ENCODE data around the gene UGT1A10.
"Not testable (repeated sequence)": the region's sequence is repeated elsewhere in the genome, so short reads cannot be mapped to it uniquely, and the experiment has no call there.

The UGT1A10 gene

DNA sequence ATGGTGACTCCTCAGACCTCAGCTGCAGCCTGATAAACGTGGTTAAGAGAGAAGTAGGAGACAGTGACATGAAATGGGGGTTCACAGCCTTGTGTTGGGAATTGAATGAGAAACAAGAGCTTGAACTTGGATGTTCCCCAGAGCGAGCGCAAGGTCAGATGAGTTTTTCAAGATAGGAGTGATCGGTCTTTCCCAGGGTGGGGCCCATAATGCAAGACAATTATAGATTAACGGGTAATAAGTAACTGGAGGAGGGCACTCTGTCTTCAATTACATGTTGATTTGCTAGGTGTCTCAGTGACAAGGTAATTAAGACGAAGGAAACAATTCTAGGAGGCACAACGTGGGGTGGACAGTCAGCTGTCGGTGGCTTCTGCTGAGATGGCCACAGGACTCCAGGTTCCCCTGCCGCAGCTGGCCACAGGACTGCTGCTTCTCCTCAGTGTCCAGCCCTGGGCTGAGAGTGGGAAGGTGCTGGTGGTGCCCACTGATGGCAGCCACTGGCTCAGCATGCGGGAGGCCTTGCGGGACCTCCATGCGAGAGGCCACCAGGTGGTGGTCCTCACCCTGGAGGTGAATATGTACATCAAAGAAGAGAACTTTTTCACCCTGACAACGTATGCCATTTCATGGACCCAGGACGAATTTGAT, 76.5 kb downstream of the UGT1A10 start, which contains the start of gene UGT1A5:
Gene UGT1A5, plus strand, starts transcription at position 297 of the 651 bp plus-strand sequence. Its CDS starts 85 bp downstream, at position 382.
- H2AFZ ChIP-seq = no peak within 1 kb of the TSS
- H3K27me3 ChIP-seq (ENCODE audit: control insufficient read depth, insufficient read depth, low read length) = no peaks in the 10 kb centered on the region
- TF ChIP-seq, protein P1, sequence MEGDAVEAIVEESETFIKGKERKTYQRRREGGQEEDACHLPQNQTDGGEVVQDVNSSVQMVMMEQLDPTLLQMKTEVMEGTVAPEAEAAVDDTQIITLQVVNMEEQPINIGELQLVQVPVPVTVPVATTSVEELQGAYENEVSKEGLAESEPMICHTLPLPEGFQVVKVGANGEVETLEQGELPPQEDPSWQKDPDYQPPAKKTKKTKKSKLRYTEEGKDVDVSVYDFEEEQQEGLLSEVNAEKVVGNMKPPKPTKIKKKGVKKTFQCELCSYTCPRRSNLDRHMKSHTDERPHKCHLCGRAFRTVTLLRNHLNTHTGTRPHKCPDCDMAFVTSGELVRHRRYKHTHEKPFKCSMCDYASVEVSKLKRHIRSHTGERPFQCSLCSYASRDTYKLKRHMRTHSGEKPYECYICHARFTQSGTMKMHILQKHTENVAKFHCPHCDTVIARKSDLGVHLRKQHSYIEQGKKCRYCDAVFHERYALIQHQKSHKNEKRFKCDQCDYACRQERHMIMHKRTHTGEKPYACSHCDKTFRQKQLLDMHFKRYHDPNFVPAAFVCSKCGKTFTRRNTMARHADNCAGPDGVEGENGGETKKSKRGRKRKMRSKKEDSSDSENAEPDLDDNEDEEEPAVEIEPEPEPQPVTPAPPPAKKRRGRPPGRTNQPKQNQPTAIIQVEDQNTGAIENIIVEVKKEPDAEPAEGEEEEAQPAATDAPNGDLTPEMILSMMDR (IDR thresholded peaks at IDR 0.05) = no peak
- no peaks in the 10 kb centered on the region for H3K9me3 ChIP-seq (ENCODE audit: control insufficient read depth, low read length)
- H3K4me3 ChIP-seq (ENCODE audit: low read depth, low read length) = no peak within 1 kb of the TSS
- H3K4me2 ChIP-seq (ENCODE audit: low read length) = no peak within 1 kb of the TSS
- no peak within 1 kb of the TSS for H3K27ac ChIP-seq
- no peaks in the 10 kb centered on the region for H3K36me3 ChIP-seq (ENCODE audit: control insufficient read depth, insufficient read depth, low read length)
- H3K79me2 ChIP-seq = no peaks in the 10 kb centered on the region
- H3K9ac ChIP-seq = no peak within 1 kb of the TSS
- no peaks in the 10 kb centered on the region for H3K4me1 ChIP-seq

DNA sequence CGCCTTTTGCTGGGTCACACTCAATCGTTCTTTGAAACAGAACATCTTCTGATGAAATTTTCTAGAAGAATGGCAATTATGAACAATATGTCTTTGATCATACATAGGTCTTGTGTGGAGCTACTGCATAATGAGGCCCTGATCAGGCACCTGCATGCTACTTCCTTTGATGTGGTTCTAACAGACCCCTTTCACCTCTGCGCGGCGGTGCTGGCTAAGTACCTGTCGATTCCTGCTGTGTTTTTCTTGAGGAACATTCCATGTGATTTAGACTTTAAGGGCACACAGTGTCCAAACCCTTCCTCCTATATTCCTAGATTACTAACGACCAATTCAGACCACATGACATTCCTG, 77.0 kb downstream of the UGT1A10 start:
- Histone ChIP-seq H3K4me2 (ENCODE audit: low read length) (no peak overlapping the region), H3K9me3 (ENCODE audit: control insufficient read depth, low read length) (no peaks in the 10 kb centered on the region), H3K36me3 (ENCODE audit: control insufficient read depth, insufficient read depth, low read length) (no peaks in the 10 kb centered on the region), H3K4me1 (no peaks in the 10 kb centered on the region), H3K27ac (no peak overlapping the region), H3K79me2 (no peaks in the 10 kb centered on the region), H2AFZ (no peak overlapping the region), H3K27me3 (ENCODE audit: control insufficient read depth, insufficient read depth, low read length) (no peaks in the 10 kb centered on the region), H3K4me3 (ENCODE audit: low read depth, low read length) (no peak overlapping the region), H3K9ac (no peak overlapping the region)
- TF ChIP-seq, protein P1 (IDR thresholded peaks at IDR 0.05) = no peak

GRCh38 chr2:233714121-233714520, 77.9 kb downstream of the UGT1A10 start:
- Histone ChIP-seq H3K4me1 (no peaks in the 10 kb centered on the region), H3K9ac (no peak overlapping the region), H2AFZ (no peak overlapping the region), H3K4me2 (ENCODE audit: low read length) (no peak overlapping the region), H3K9me3 (ENCODE audit: control insufficient read depth, low read length) (no peaks in the 10 kb centered on the region), H3K36me3 (ENCODE audit: control insufficient read depth, insufficient read depth, low read length) (no peaks in the 10 kb centered on the region), H3K79me2 (no peaks in the 10 kb centered on the region), H3K27ac (no peak overlapping the region), H3K4me3 (ENCODE audit: low read depth, low read length) (no peak overlapping the region), H3K27me3 (ENCODE audit: control insufficient read depth, insufficient read depth, low read length) (no peaks in the 10 kb centered on the region)
- TF ChIP-seq, protein P1 (IDR thresholded peaks at IDR 0.05) = no peak

- TF ChIP-seq, protein P1 (IDR thresholded peaks at IDR 0.05) = no peak
- H3K4me3 ChIP-seq (ENCODE audit: low read depth, low read length) = no peak within 1 kb of the TSS
- no peak within 1 kb of the TSS for H3K9ac ChIP-seq
- H3K27me3 ChIP-seq (ENCODE audit: control insufficient read depth, insufficient read depth, low read length) = no peaks in the 10 kb centered on the region
- no peak within 1 kb of the TSS for H3K27ac ChIP-seq
- H2AFZ ChIP-seq = no peak within 1 kb of the TSS
- H3K4me1 ChIP-seq = no peaks in the 10 kb centered on the region
- no peaks in the 10 kb centered on the region for H3K36me3 ChIP-seq (ENCODE audit: control insufficient read depth, insufficient read depth, low read length)
- no peaks in the 10 kb centered on the region for H3K79me2 ChIP-seq
- H3K9me3 ChIP-seq (ENCODE audit: control insufficient read depth, low read length) = no peaks in the 10 kb centered on the region
- no peak within 1 kb of the TSS for H3K4me2 ChIP-seq (ENCODE audit: low read length)
These were observed 82.3 kb downstream of the UGT1A10 start, which contains the start of gene UGT1A4 for GRCh38 chr2:233718552-233718951. Gene UGT1A4, plus strand, starts transcription at chr2:233718736. Its CDS starts 85 bp downstream, at chr2:233718821.

DNA sequence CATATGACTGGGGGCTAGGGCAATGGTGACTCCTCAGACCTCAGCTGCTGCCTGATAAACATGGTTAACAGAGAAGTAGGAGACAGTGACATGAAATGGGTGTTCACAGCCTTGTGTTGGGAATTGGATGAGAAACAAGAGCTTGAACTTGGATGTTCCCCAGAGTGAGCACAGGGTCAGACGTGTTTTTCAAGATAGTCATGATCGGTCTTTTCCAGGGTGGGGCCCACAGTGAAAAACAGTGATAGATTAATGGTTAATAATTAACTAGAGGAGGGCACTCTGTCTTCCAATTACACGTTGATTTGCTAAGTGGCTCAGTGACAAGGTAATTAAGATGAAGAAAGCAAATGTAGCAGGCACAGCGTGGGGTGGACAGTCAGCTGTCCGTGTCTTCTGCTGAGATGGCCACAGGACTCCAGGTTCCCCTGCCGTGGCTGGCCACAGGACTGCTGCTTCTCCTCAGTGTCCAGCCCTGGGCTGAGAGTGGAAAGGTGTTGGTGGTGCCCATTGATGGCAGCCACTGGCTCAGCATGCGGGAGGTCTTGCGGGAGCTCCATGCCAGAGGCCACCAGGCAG, 92.6 kb downstream of the UGT1A10 start, which contains the start of gene UGT1A3:
Gene UGT1A3, plus strand, starts transcription at position 320 of the 579 bp plus-strand sequence. Its CDS starts 85 bp downstream, at position 405.
- Histone ChIP-seq H3K4me1 (no peaks in the 10 kb centered on the region), H3K27me3 (ENCODE audit: control insufficient read depth, insufficient read depth, low read length) (no peaks in the 10 kb centered on the region), H3K79me2 (no peaks in the 10 kb centered on the region), H3K4me3 (ENCODE audit: low read depth, low read length) (no peak within 1 kb of the TSS), H3K9ac (no peak within 1 kb of the TSS), H3K4me2 (ENCODE audit: low read length) (no peak within 1 kb of the TSS), H3K27ac (no peak within 1 kb of the TSS), H2AFZ (no peak within 1 kb of the TSS), H3K9me3 (ENCODE audit: control insufficient read depth, low read length) (no peaks in the 10 kb centered on the region), H3K36me3 (ENCODE audit: control insufficient read depth, insufficient read depth, low read length) (no peaks in the 10 kb centered on the region)
- TF ChIP-seq, protein P1 (IDR thresholded peaks at IDR 0.05) = no peak

DNA sequence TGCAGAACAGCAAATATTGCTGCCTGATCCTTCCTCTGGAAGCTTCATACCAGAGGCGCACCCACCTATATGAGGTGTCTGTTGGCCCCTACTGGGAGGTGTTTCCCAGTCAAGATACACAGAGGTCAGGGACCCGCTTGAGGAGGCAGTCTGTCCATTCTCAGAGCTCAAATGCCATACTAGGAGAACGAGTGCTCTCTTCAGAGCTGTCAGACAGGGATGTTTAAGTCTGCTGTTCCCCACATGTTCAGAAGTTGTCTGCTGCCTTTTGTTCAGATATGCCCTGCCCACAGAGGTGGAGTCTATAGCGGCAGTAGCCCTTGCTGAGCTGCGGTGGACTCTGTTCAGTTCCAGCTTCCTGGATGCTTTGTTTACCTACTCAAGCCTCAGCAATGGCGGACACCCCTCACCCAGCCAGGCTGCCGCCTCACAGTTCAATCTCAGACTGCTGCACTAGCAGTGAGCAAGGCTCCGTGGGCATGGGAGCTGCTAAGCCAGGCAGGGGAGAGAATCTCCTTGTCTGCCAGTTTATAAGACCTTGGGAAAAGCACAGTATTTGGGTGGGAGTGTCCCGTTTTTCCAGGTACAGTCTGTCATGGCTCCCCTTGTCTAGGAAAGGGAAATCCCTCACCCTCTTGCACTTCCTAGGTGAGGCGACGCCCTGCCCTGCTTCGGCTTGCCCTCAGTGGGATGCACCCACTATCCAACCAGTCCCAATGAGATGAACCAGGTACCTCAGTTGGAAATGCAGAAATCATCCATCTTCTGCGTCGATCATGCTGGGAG, 100.8 kb downstream of the UGT1A10 start:
- H3K4me3 ChIP-seq (ENCODE audit: low read depth, low read length); H3K27me3 ChIP-seq (ENCODE audit: control insufficient read depth, insufficient read depth, low read length); H3K4me1 ChIP-seq; H3K27ac ChIP-seq; H3K36me3 ChIP-seq (ENCODE audit: control insufficient read depth, insufficient read depth, low read length); H2AFZ ChIP-seq; H3K4me2 ChIP-seq (ENCODE audit: low read length); H3K9me3 ChIP-seq (ENCODE audit: control insufficient read depth, low read length); H3K79me2 ChIP-seq; H3K9ac ChIP-seq: not testable (repeated sequence)
